WI38 (cell line): Measurements from ENCODE around the gene ZNF101.

Source experiments
- H3K4me3 ChIP-seq: 2 replicates; pipeline ENCODE4 v1.5.1; 2011; ENCODE audit warnings: low read depth, mild to moderate bottlenecking, control low read depth, low read length
- TF ChIP-seq, protein P1 (sequence below): IDR thresholded peaks from 2 replicates; pipeline ENCODE4 v1.5.1; 2012; ENCODE audit warnings: low read depth, mild to moderate bottlenecking, control low read depth, low read length

Gene ZNF101

DNA sequence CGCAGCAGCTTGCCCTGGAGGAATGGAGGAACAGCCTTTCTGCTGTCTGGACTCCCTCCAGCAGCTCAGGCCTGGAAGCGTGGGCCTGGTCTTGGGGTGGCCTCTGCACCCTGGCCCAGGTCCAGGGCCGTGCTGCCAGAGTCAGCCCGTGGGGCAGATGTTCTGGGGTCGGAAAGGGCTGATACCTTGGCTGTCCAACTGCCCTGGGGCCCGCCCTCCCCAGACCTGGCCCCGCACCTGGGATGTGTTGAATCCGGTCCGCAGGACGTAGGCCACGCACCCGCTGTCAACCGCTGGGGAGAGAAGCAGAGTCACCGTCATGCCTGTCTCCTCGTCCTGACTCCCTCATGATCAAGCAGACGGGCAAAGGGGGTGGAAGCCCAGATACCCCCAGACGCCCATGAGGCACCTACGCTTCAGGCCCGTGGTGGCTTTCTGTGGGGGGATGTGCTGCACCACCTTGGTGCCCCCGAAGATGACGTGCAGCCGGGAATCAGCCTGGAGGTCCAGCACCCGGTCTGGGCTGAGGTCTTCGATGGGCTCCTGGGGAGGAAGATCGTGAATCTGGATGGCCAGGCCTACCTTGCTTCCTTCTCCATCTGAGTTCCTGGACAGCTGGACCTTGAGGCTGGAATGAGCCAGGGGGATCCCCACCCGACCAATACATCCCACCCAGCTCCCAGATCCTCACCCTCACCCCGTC lies 12.8 kb upstream of the ZNF101 start:
- TF ChIP-seq, protein P1, sequence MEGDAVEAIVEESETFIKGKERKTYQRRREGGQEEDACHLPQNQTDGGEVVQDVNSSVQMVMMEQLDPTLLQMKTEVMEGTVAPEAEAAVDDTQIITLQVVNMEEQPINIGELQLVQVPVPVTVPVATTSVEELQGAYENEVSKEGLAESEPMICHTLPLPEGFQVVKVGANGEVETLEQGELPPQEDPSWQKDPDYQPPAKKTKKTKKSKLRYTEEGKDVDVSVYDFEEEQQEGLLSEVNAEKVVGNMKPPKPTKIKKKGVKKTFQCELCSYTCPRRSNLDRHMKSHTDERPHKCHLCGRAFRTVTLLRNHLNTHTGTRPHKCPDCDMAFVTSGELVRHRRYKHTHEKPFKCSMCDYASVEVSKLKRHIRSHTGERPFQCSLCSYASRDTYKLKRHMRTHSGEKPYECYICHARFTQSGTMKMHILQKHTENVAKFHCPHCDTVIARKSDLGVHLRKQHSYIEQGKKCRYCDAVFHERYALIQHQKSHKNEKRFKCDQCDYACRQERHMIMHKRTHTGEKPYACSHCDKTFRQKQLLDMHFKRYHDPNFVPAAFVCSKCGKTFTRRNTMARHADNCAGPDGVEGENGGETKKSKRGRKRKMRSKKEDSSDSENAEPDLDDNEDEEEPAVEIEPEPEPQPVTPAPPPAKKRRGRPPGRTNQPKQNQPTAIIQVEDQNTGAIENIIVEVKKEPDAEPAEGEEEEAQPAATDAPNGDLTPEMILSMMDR, result no peak

DNA sequence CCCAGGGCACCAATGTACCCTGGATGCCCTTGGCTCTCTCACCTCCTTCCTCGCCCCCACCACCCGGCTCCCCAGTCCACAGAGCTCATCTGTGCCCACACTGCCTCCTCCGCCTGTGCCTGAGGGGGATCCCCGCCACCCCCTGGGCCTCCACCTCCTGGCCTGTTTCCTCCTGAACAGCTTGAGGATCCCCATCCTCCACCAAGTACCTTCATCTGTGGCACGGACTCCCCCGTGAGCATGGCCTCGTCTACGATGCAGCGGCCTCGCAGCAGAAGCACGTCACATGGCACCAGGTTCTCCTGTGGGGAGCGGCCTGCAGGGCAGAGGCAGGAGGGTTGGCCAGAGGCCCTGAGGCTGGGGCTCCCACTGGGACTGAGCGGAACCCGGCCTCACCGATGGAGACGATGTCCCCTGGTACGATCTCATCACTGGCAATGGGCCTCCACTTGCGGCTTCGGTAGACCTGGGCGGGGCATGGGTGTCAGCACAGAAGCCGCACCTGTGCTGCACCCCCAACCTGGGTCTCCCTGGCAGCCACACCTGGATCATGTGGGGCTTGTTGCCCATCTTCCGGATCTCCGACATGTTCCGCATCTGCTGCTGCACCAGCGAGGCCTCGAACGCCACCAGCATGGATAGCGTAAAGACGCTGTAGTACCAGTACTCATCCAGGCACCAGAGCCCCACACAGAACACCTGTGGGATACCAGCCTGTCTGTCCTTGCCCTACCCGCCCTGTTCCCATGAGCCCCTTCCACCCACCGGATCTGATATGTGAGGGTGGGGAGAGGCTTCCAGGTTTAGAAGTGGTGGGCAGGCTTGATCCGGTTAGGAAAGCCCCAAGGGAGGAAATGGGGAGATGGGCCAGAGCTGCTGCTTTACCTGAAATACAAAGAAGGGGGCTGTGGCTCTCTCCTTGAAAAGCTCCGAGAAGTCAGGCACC lies 11.9 kb upstream of the ZNF101 start:
- TF ChIP-seq, protein P1, result no peak
- H3K4me3 ChIP-seq, result no peak overlapping the region

More for the DNA sequence above, 12.8 kb upstream of the ZNF101 start:
- no peak overlapping the region for H3K4me3 ChIP-seq

DNA sequence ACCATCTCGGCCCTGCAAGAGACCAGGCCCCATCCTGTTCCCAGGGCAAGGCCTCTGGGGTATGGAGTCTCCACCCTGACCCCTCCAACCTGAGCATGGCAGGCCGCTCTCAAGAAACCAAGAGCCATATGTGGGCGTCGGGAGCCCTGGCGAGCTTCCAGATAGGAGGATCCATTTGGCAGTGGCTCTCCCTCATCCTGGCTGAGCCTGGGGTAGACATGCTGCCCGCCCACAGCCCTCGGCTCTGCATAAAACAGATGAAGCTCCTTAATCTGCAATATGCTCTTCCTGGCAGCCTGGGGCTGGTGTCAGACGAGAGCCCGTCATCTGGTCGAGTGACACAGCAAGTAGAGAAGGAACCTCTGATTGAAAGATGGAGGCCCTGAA lies 11.2 kb upstream of the ZNF101 start:
- no peak overlapping the region for H3K4me3 ChIP-seq
- TF ChIP-seq, protein P1, result no peak

DNA sequence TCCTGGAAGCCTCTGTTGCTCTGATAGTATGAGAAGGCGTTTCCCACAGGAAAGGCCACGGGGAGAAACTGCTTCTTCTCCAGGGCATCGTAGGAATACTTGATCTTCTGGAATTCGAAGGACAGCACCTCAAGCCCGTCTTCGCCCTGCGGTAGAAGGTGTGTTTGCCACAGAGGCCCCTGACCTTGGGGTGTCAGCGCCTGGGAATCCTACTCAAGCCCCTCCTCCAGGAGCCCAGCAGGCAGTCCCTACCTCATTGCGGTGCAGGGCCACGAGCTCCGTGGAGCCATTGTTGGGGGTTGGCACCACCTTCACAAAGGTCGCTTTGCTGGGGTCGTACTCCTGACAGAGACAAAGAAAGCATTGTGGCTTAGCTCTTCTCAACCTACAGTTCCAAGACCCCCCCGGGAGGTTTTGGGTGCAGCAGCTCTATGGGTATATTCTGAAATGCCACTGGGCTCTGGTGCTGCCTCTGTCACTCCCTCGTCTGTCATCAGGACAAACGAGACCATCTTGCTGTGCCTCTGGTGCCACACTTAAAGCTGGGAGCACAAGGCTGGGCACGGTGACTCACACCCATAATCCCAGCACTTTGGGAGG lies 8.9 kb upstream of the ZNF101 start:
- TF ChIP-seq, protein P1, result no peak

DNA sequence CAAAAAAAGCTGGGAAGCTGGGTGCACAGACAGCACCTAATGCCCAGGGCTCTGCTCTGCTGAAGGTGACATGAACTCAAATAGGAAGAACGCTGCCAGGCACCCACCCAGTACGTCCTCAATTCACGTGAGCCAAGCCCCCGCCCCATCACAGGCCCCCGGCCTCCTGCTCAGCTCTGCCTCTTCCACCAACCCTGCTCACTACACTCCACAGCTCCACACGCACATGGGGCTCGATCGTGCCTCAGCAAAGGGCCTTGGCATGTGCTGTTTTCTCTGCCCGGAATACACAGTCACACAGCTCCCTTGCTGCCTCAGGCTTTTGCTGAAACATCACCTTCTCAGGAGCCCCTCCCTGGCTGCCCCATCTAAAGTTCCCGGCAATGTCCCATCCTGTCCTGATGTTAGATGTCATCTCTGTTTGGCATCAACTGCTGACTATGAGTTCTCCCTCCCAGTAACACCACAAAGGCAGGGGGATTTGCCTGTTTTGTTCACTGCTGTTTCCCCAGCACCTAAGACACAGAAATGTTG lies 7.4 kb upstream of the ZNF101 start:
- H3K4me3 ChIP-seq, result no peak overlapping the region
- TF ChIP-seq, protein P1, result no peak

More for the DNA sequence above, 8.9 kb upstream of the ZNF101 start:
- H3K4me3 ChIP-seq, result no peak overlapping the region

DNA sequence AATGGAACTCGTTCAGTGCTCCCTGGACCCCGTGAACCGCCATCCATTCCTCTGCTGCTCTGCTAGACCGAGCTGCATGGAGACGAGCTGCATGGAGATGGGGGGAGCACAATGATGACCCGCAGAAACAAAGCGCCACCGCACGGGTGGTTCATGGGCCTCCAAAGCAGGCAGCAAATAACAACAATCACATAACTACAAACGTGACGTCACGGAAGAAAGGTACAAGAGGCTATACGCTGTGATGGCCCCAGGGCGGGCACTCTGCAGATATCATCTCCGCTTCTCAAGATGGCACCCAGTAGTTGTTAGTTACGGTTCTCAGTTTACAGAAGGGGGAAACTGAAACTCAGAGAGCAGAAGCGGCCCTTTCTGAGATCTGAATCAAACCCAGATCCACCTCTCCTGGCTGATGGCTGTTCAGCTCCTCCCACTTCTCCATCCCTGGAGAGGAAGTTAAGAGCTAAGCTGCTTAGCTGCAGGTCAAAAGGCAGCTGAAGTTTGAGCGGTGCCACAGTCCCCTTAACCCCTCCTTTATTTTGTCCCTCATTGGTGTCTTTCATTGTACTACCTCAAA lies 6.9 kb upstream of the ZNF101 start:
- H3K4me3 ChIP-seq, result no peak overlapping the region

More for the DNA sequence above, 6.9 kb upstream of the ZNF101 start:
- TF ChIP-seq, protein P1, result no peak
